OCI-M1 (cell line): ENCODE results near the gene FH.

ENCODE experiments used
- DNase-seq: peaks from one replicate; lab custom pipeline; 2025; lab: John Stamatoyannopoulos, UW

Gene FH

GRCh38 chr1:241521718-241522117 is 2.2 kb upstream of the FH start:
- no peak for DNase-seq

- no peak for DNase-seq
These were observed 518 bp upstream of the FH start for GRCh38 chr1:241520080-241520465.

GRCh38 chr1:241518476-241519307 is 863 bp downstream of the FH start:
- DNase-seq: peak; percentile 61

GRCh38 chr1:241513378-241513777 is 6.2 kb downstream of the FH start:
- no peak for DNase-seq

- DNase-seq: no peak
These were observed 12.2 kb downstream of the FH start for GRCh38 chr1:241507189-241507863.

GRCh38 chr1:241503444-241503843 is 16.1 kb downstream of the FH start:
- DNase-seq: no peak

GRCh38 chr1:241499910-241500309 is 19.6 kb downstream of the FH start:
- peak; percentile 60 for DNase-seq

GRCh38 chr1:241495741-241496140 is 23.8 kb downstream of the FH start:
- no peak for DNase-seq

- no peak for DNase-seq
These were observed 30.8 kb downstream of the FH start for GRCh38 chr1:241488739-241489138.

- DNase-seq: peak; percentile 80
These were observed 34.0 kb downstream of the FH start for GRCh38 chr1:241485554-241485992.

- no peak for DNase-seq
These were observed 34.4 kb downstream of the FH start for GRCh38 chr1:241485145-241485544.

- DNase-seq: no peak
These were observed 36.7 kb downstream of the FH start for GRCh38 chr1:241482761-241483250.

GRCh38 chr1:241479294-241479693 is 40.3 kb downstream of the FH start:
- no peak for DNase-seq

- no peak for DNase-seq
These were observed 43.9 kb downstream of the FH start for GRCh38 chr1:241475671-241476070.

GRCh38 chr1:241473026-241473425 is 46.5 kb downstream of the FH start:
- DNase-seq: no peak

GRCh38 chr1:241470908-241471590 is 48.5 kb downstream of the FH start:
- DNase-seq: no peak

- DNase-seq: no peak
These were observed 49.2 kb downstream of the FH start for GRCh38 chr1:241470361-241470760.

- DNase-seq: no peak
These were observed 53.9 kb downstream of the FH start for GRCh38 chr1:241465673-241466072.

- DNase-seq: peak; percentile 16
These were observed 54.6 kb downstream of the FH start for GRCh38 chr1:241464985-241465384.

- no peak for DNase-seq
These were observed 57.2 kb downstream of the FH start for GRCh38 chr1:241462391-241462790.

GRCh38 chr1:241460098-241460873 is 59.3 kb downstream of the FH start:
- no peak for DNase-seq
